Progenitor cell of endocrine pancreas (in vitro differentiated cells): ENCODE results near the gene WIZ. TPM values are rescaled to one million over a fixed set of nuclear protein-coding genes. Genes with fewer than 3 reads are reported as not detected.

Source experiments
- DNase-seq: peaks from one replicate; pipeline ENCODE4 v3.0.0; 2021; ENCODE audit warnings: low spot score; ENCODE audit not compliant: unreplicated experiment
- H3K27ac Mint-ChIP-seq: 2 replicates; pipeline ENCODE4 v1.8.0; 2021; ENCODE audit warnings: mild to moderate bottlenecking, moderate library complexity, mixed read lengths
- H3K27me3 Mint-ChIP-seq: 2 replicates; pipeline ENCODE4 v1.8.0; 2021; ENCODE audit warnings: mixed read lengths
- H3K36me3 Mint-ChIP-seq: 2 replicates; pipeline ENCODE4 v1.8.0; 2022; ENCODE audit warnings: mixed read lengths; ENCODE audit not compliant: insufficient read depth
- H3K4me1 Mint-ChIP-seq: 2 replicates; pipeline ENCODE4 v1.8.0; 2021; ENCODE audit warnings: low read depth, mixed read lengths
- H3K4me3 Mint-ChIP-seq: 2 replicates; pipeline ENCODE4 v1.8.0; 2021; ENCODE audit warnings: low read depth, mild to moderate bottlenecking, moderate library complexity, mixed read lengths
- H3K9me3 Mint-ChIP-seq: 2 replicates; pipeline ENCODE4 v1.8.0; 2021; ENCODE audit warnings: low read depth, mixed read lengths
- total RNA-seq: library from RNA; stranded (reverse); gene quantifications from 2 replicates; pipeline ENCODE4 v1.2.1, GENCODE V29; 2021
- TF ChIP-seq, protein P1 (sequence below): fragments of 200-600 bp; sonication (generic); IDR thresholded peaks from one replicate; pipeline ENCODE4 v1.5.0; 2021; ENCODE audit warnings: antibody characterized with exemption, mild to moderate bottlenecking; ENCODE audit not compliant: unreplicated experiment

WIZ gene
- total RNA-seq, 1 donor from 2014 or later: 61.6 TPM

- Mint-ChIP-seq H3K36me3 (peaks cover 21% of the 10 kb centered on the region), H3K4me1 (no peaks in the 10 kb centered on the region), H3K9me3 (no peaks in the 10 kb centered on the region), H3K4me3 (no peak overlapping the region), H3K27me3 (no peaks in the 10 kb centered on the region), H3K27ac (peak overlapping the region; percentile 73)
- TF ChIP-seq, protein P1, sequence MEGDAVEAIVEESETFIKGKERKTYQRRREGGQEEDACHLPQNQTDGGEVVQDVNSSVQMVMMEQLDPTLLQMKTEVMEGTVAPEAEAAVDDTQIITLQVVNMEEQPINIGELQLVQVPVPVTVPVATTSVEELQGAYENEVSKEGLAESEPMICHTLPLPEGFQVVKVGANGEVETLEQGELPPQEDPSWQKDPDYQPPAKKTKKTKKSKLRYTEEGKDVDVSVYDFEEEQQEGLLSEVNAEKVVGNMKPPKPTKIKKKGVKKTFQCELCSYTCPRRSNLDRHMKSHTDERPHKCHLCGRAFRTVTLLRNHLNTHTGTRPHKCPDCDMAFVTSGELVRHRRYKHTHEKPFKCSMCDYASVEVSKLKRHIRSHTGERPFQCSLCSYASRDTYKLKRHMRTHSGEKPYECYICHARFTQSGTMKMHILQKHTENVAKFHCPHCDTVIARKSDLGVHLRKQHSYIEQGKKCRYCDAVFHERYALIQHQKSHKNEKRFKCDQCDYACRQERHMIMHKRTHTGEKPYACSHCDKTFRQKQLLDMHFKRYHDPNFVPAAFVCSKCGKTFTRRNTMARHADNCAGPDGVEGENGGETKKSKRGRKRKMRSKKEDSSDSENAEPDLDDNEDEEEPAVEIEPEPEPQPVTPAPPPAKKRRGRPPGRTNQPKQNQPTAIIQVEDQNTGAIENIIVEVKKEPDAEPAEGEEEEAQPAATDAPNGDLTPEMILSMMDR: no peak
- DNase-seq: no peak
Observed at GRCh38 chr19:15400521-15401396, 49.0 kb downstream of the WIZ start.

- Mint-ChIP-seq H3K4me1 (no peaks in the 10 kb centered on the region), H3K9me3 (no peaks in the 10 kb centered on the region), H3K36me3 (peaks cover 21% of the 10 kb centered on the region), H3K27ac (no peak overlapping the region), H3K4me3 (no peak overlapping the region), H3K27me3 (no peaks in the 10 kb centered on the region)
- TF ChIP-seq, protein P1: no peak
- DNase-seq: no peak
Observed at GRCh38 chr19:15399635-15400034, 50.1 kb downstream of the WIZ start.

DNA sequence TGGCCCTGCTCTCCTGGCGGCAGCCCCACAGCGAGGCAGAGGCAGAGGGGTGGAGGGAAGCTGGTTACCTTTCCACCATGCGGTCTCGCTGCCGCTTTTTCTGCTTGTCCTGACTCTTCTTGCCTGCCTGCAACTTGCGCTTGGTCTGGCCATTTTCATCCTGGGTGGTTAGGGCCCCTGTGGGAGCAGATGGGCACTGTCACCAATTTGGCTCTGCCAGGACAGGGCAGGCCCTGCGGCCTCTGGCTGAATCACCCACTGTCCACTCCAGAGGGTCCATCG is 50.6 kb downstream of the WIZ start:
- TF ChIP-seq, protein P1: no peak
- Mint-ChIP-seq H3K9me3 (no peaks in the 10 kb centered on the region), H3K4me3 (no peak overlapping the region), H3K4me1 (no peaks in the 10 kb centered on the region), H3K36me3 (peaks cover 22% of the 10 kb centered on the region), H3K27me3 (no peaks in the 10 kb centered on the region), H3K27ac (no peak overlapping the region)
- DNase-seq: no peak

- Mint-ChIP-seq H3K27me3 (no peaks in the 10 kb centered on the region), H3K36me3 (peaks cover 26% of the 10 kb centered on the region), H3K4me1 (no peaks in the 10 kb centered on the region), H3K4me3 (no peak overlapping the region), H3K27ac (no peak overlapping the region), H3K9me3 (no peaks in the 10 kb centered on the region)
- TF ChIP-seq, protein P1: no peak
- no peak for DNase-seq
Observed at GRCh38 chr19:15398501-15399233, 51.1 kb downstream of the WIZ start.

GRCh38 chr19:15397782-15398181 is 52.0 kb downstream of the WIZ start:
- Mint-ChIP-seq H3K27me3 (no peaks in the 10 kb centered on the region), H3K36me3 (peaks cover 33% of the 10 kb centered on the region)

More at GRCh38 chr19:15397782-15398181, 52.0 kb downstream of the WIZ start:
- Mint-ChIP-seq H3K4me3 (no peak overlapping the region), H3K4me1 (no peaks in the 10 kb centered on the region), H3K9me3 (no peaks in the 10 kb centered on the region), H3K27ac (no peak overlapping the region)
- TF ChIP-seq, protein P1: no peak
- DNase-seq: no peak
